NCI-H2196 (cell line): ENCODE results near the gene CCDC12.
A peak's percentile ranks its signal among the peaks of the same experiment; 100 is the strongest.

Experiments
- DNase-seq: peaks from one replicate; lab custom pipeline; 2025; ENCODE audit not compliant: unreplicated experiment; lab: John Stamatoyannopoulos, UW

CCDC12 gene

GRCh38 chr3:46976326-46977190 is at the start of gene CCDC12:
TSS of gene CCDC12 (minus strand) at chr3:46976745. CDS start at chr3:46976732, 13 bp downstream.
- peak; percentile 83 for DNase-seq

- DNase-seq, result no peak
Measured at GRCh38 chr3:47024932-47025331, 48.4 kb upstream of the CCDC12 start.

GRCh38 chr3:47022641-47023071 is 46.1 kb upstream of the CCDC12 start:
- peak; percentile 58 for DNase-seq

GRCh38 chr3:47020311-47020710 is 43.8 kb upstream of the CCDC12 start:
- no peak for DNase-seq

GRCh38 chr3:47019201-47019600 is 42.7 kb upstream of the CCDC12 start:
- DNase-seq, result no peak

GRCh38 chr3:47018269-47018611 is 41.7 kb upstream of the CCDC12 start:
- no peak for DNase-seq

GRCh38 chr3:47017504-47018268 is 41.1 kb upstream of the CCDC12 start:
- DNase-seq, result no peak

- no peak for DNase-seq
Measured at GRCh38 chr3:47016934-47017435, 40.4 kb upstream of the CCDC12 start.

GRCh38 chr3:47016086-47016933 is 39.8 kb upstream of the CCDC12 start:
- no peak for DNase-seq

- no peak for DNase-seq
Measured at GRCh38 chr3:47015151-47015550, 38.6 kb upstream of the CCDC12 start.

- no peak for DNase-seq
Measured at GRCh38 chr3:47014036-47014435, 37.5 kb upstream of the CCDC12 start.

- no peak for DNase-seq
Measured at GRCh38 chr3:47013231-47013630, 36.7 kb upstream of the CCDC12 start.

GRCh38 chr3:47012342-47013230 is 36.0 kb upstream of the CCDC12 start:
- no peak for DNase-seq

GRCh38 chr3:47011371-47011770 is 34.8 kb upstream of the CCDC12 start:
- no peak for DNase-seq

GRCh38 chr3:47010910-47011309 is 34.4 kb upstream of the CCDC12 start:
- no peak for DNase-seq

- no peak for DNase-seq
Measured at GRCh38 chr3:47010111-47010712, 33.7 kb upstream of the CCDC12 start.

GRCh38 chr3:47009225-47010110 is 32.9 kb upstream of the CCDC12 start:
- DNase-seq, result no peak

GRCh38 chr3:47008851-47009224 is 32.3 kb upstream of the CCDC12 start:
- DNase-seq, result no peak
